Measurements from ENCODE around the gene CD9. TPM values are rescaled to one million over a fixed set of nuclear protein-coding genes. Genes with fewer than 3 reads are reported as not detected.
A peak's percentile ranks its signal among the peaks of the same experiment; 100 is the strongest.

Gene CD9
- total and polyA plus RNA-seq, 2 of the 8 experiments (the other 6 are each of a cell fraction or from before 2014, with no cell fraction given): 168 to 319 TPM

DNA sequence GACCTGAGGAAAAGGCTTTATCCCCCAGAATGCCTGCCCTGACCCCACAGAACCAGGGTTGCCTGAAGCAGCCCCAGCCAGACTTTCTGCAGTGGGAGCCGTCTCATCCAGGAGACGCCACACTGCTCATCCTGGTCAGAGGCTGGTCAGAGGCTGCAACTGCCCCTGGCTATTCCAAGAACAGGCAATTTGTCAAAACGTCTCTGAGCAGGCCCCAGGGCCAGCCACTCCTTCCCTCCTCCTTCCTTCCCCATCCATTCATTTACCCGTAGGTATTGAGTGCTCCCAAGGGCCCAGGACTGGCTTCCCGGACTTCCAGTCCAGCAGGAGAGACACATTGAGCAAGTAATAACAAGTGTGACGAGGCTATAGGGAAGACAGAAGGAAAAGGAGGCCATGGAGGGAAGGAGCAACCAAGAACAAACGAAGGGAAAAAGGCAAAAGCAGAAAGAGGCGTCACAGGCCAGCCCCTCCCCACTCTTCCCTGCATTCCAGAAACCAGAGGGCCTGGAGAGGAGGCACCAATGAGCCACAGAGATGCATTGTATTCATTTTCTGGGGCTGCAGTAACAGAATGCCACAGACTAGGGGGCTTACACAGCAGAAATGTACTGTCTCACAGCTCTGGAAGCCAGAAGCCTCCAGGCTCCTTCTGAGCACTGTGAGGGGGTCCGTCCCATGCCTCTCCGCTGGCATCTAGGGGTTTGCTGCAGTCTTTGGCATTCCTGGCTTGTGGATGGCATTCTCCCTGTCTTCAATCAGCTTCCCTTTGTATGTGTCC lies 21.0 kb upstream of the CD9 start:
- Histone ChIP-seq H3K4me2 (ENCODE audit: insufficient read depth in 1 of 2, low read depth in 2 of 2, low read length in 2 of 2) (no peak overlapping the region), H3K27ac (ENCODE audit: low read depth, low read length) (no peak overlapping the region), H3K56ac (replicated peaks; ENCODE audit: insufficient read length, low read depth, low read length) (no peak overlapping the region), H2BK5ac (ENCODE audit: low read depth, low read length) (no peak overlapping the region), H3K23me2 (ENCODE audit: low read depth, low read length) (peaks cover 7% of the 10 kb centered on the region; the same call in 1 of the 2 replicates), H3K4me1 (replicated peaks in 1 of 4; ENCODE audit: control insufficient read depth in 3 of 4, insufficient read depth in 4 of 4, low read length in 3 of 4) (peaks cover 0 to 12% (median 1%) of the 10 kb centered on the region in 4 experiments; a peak in 5 of 7 replicates), H3K79me1 (ENCODE audit: low read depth, low read length) (no peaks in the 10 kb centered on the region), H2BK12ac (ENCODE audit: low read depth, low read length) (no peak overlapping the region), H2AK5ac (ENCODE audit: low read depth, low read length) (no peak overlapping the region), H4K8ac (ENCODE audit: extremely low read depth, insufficient read depth, low read length) (peak overlapping the region; percentile 11; the same call in 1 of the 2 replicates), H3K9ac (replicated peaks in 1 of 4; ENCODE audit: extremely low read depth in 1 of 4, low read depth in 3 of 4, low read length in 3 of 4) (no peak overlapping the region), H4K5ac (ENCODE audit: insufficient read length, low read depth, low read length) (no peak overlapping the region), H3K9me3 (ENCODE audit: insufficient read depth in 2 of 2, low read depth in 1 of 2, low read length in 1 of 2) (peaks cover 0 to 2% of the 10 kb centered on the region in 2 experiments; a peak in 1 of 4 replicates), H3K27me3 (replicated peaks in 1 of 4; ENCODE audit: control insufficient read depth in 3 of 4, extremely low read depth in 1 of 4, insufficient read depth in 3 of 4, low read length in 3 of 4) (no peaks in the 10 kb centered on the region), H3K23ac (ENCODE audit: insufficient read length) (no peak overlapping the region), H3K4ac (replicated peaks; ENCODE audit: insufficient read length, low read depth, low read length) (no peak overlapping the region), H2BK15ac (ENCODE audit: low read length) (no peak overlapping the region), H2BK20ac (ENCODE audit: low read length) (no peak overlapping the region), H2AFZ (ENCODE audit: low read length) (peak overlapping the region; percentile 43; the same call in 1 of the 2 replicates), H4K91ac (replicated peaks; ENCODE audit: insufficient read length, low read length) (no peak overlapping the region), H3K4me3 (ENCODE audit: extremely low read depth in 1 of 4, insufficient read depth in 2 of 4, low read depth in 3 of 4, low read length in 4 of 4) (no peak overlapping the region), H3K79me2 (ENCODE audit: control insufficient read depth in 1 of 2, insufficient read depth in 2 of 2, low read length in 2 of 2) (no peaks in the 10 kb centered on the region), H2BK120ac (replicated peaks; ENCODE audit: low read depth, low read length) (no peak overlapping the region), H3K18ac (ENCODE audit: extremely low read depth, low read length) (no peak overlapping the region), H4K20me1 (replicated peaks in 1 of 2; ENCODE audit: control insufficient read depth in 1 of 2, insufficient read depth in 2 of 2, low read length in 2 of 2) (peaks cover 0 to 2% of the 10 kb centered on the region in 2 experiments), H3K14ac (ENCODE audit: insufficient read length) (no peak overlapping the region), H3K36me3 (ENCODE audit: control insufficient read depth in 2 of 4, insufficient read depth in 4 of 4, low read length in 3 of 4) (no peaks in the 10 kb centered on the region)
- FAIRE-seq (no peak), DNase-seq (ENCODE audit: low read depth in 1 of 2, low spot score in 2 of 2) (no peak)
- ChIA-PET POLR2A (ENCODE audit: partially characterized antibody) (no interaction called here), CTCF (ENCODE audit: partially characterized antibody) (interaction anchor here (0.6 to 2.8 kb wide), 6 partner anchors 15 to 114 kb away, joined by 3 to 16 read pairs (median 4); no protein-coding TSS in a partner anchor)
- 65% methylated on average over 10 of the region's 10 CpGs; no CpG with 5 or more reads in 1 of the 2 experiments for WGBS, 2 experiments (ENCODE audit: extremely low coverage in 1 of 2, insufficient coverage in 1 of 2, insufficient read length in 1 of 2, insufficient replicate concordance in 2 of 2, low coverage in 1 of 2, low lambda C conversion rate in 2 of 2, missing lambda C conversion rate in 1 of 2)
- TF ChIP-seq TAF1 (IDR thresholded peaks at IDR 0.05; ENCODE audit: low read depth, low read length) (no peak), KDM1A (IDR thresholded peaks at IDR 0.05; ENCODE audit: borderline replicate concordance, low read length) (no peak), GTF2F1 (IDR thresholded peaks at IDR 0.05; ENCODE audit: borderline replicate concordance, low read depth, low read length) (no peak), EGR1 (IDR thresholded peaks at IDR 0.05; ENCODE audit: borderline replicate concordance, low read depth, low read length) (no peak), JUN (IDR thresholded peaks at IDR 0.05; ENCODE audit: low read depth, low read length) (no peak), CBX8 (IDR thresholded peaks at IDR 0.05; ENCODE audit: borderline replicate concordance, low read depth, low read length) (no peak), FOSL1 (IDR thresholded peaks at IDR 0.05; ENCODE audit: insufficient read depth, low read depth, low read length) (no peak), CEBPB (IDR thresholded peaks at IDR 0.05; ENCODE audit: low read depth, low read length) (no peak)
- TF ChIP-seq, protein P1, sequence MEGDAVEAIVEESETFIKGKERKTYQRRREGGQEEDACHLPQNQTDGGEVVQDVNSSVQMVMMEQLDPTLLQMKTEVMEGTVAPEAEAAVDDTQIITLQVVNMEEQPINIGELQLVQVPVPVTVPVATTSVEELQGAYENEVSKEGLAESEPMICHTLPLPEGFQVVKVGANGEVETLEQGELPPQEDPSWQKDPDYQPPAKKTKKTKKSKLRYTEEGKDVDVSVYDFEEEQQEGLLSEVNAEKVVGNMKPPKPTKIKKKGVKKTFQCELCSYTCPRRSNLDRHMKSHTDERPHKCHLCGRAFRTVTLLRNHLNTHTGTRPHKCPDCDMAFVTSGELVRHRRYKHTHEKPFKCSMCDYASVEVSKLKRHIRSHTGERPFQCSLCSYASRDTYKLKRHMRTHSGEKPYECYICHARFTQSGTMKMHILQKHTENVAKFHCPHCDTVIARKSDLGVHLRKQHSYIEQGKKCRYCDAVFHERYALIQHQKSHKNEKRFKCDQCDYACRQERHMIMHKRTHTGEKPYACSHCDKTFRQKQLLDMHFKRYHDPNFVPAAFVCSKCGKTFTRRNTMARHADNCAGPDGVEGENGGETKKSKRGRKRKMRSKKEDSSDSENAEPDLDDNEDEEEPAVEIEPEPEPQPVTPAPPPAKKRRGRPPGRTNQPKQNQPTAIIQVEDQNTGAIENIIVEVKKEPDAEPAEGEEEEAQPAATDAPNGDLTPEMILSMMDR (IDR thresholded peaks at IDR 0.05; ENCODE audit: control extremely low read depth in 1 of 3, insufficient read depth in 1 of 3, low read depth in 1 of 3, low read length in 3 of 3): peak; percentile 6 to 51 (median 42)

Measured in H1 (cell line).